ENCODE measurements around the gene ZNF276.

ZNF276 gene

GRCh38 chr16:89732142-89732917 lies 11.0 kb downstream of the ZNF276 start:
- no peaks in the 10 kb centered on the region; the same call in 1 of the 2 replicates for H3K36me3 ChIP-seq (ENCODE audit: insufficient read depth)
- H4K20me1 ChIP-seq (ENCODE audit: insufficient read depth) = no peaks in the 10 kb centered on the region
- H3K9ac ChIP-seq = no peak overlapping the region

GRCh38 chr16:89732918-89733242 lies 11.5 kb downstream of the ZNF276 start:
- Histone ChIP-seq H3K36me3 (ENCODE audit: insufficient read depth) (peaks cover under 1% of the 10 kb centered on the region; the same call in 1 of the 2 replicates), H3K9ac (no peak overlapping the region), H3K4me2 (no peak overlapping the region), H3K27ac (no peak overlapping the region), H3K27me3 (ENCODE audit: insufficient read depth, low read depth) (no peaks in the 10 kb centered on the region), H3K4me3 (IDR thresholded peaks at IDR 0.05; ENCODE audit: insufficient read depth, low read depth, low read length) (no peak overlapping the region), H3K79me2 (ENCODE audit: insufficient read depth, low read depth) (no peaks in the 10 kb centered on the region; the same call in 1 of the 2 replicates), H2AFZ (ENCODE audit: low read depth) (no peak overlapping the region), H3K4me1 (ENCODE audit: low read depth, poor library complexity, severe bottlenecking) (peaks cover 13% of the 10 kb centered on the region), H4K20me1 (ENCODE audit: insufficient read depth) (no peaks in the 10 kb centered on the region)
- TF ChIP-seq CTCF (conservative IDR thresholded peaks at IDR 0.05; ENCODE audit: low read depth, low read length) = no peak

More at GRCh38 chr16:89732142-89732917, 11.0 kb downstream of the ZNF276 start:
- no peak for TF ChIP-seq CTCF (conservative IDR thresholded peaks at IDR 0.05; ENCODE audit: low read depth, low read length)
- Histone ChIP-seq H3K4me2 (no peak overlapping the region), H3K27me3 (ENCODE audit: insufficient read depth, low read depth) (no peaks in the 10 kb centered on the region), H3K27ac (no peak overlapping the region; the same call in 1 of the 2 replicates), H3K4me1 (ENCODE audit: low read depth, poor library complexity, severe bottlenecking) (peaks cover 7% of the 10 kb centered on the region), H2AFZ (ENCODE audit: low read depth) (no peak overlapping the region), H3K4me3 (IDR thresholded peaks at IDR 0.05; ENCODE audit: insufficient read depth, low read depth, low read length) (no peak overlapping the region), H3K79me2 (ENCODE audit: insufficient read depth, low read depth) (no peaks in the 10 kb centered on the region; the same call in 1 of the 2 replicates)

- no peak overlapping the region for H2AFZ ChIP-seq (ENCODE audit: low read depth)
- TF ChIP-seq CTCF (conservative IDR thresholded peaks at IDR 0.05; ENCODE audit: low read depth, low read length) = no peak
- no peaks in the 10 kb centered on the region for H4K20me1 ChIP-seq (ENCODE audit: insufficient read depth)
- H3K79me2 ChIP-seq (ENCODE audit: insufficient read depth, low read depth) = peaks cover 3% of the 10 kb centered on the region; the same call in 1 of the 2 replicates
- H3K4me1 ChIP-seq (ENCODE audit: low read depth, poor library complexity, severe bottlenecking) = peaks cover 17% of the 10 kb centered on the region
- peaks cover 5% of the 10 kb centered on the region; the same call in 1 of the 2 replicates for H3K36me3 ChIP-seq (ENCODE audit: insufficient read depth)
- no peaks in the 10 kb centered on the region for H3K27me3 ChIP-seq (ENCODE audit: insufficient read depth, low read depth)
- no peak overlapping the region for H3K4me2 ChIP-seq
- H3K4me3 ChIP-seq (IDR thresholded peaks at IDR 0.05; ENCODE audit: insufficient read depth, low read depth, low read length) = no peak overlapping the region
- no peak overlapping the region for H3K27ac ChIP-seq
- H3K9ac ChIP-seq = no peak overlapping the region
Observed at GRCh38 chr16:89733322-89733721, 12.0 kb downstream of the ZNF276 start.

- Histone ChIP-seq H3K4me3 (IDR thresholded peaks at IDR 0.05; ENCODE audit: insufficient read depth, low read depth, low read length) (no peak overlapping the region), H3K4me1 (ENCODE audit: low read depth, poor library complexity, severe bottlenecking) (peaks cover 17% of the 10 kb centered on the region), H3K36me3 (ENCODE audit: insufficient read depth) (peaks cover 9% of the 10 kb centered on the region; the same call in 1 of the 2 replicates), H3K27ac (no peak overlapping the region), H3K79me2 (ENCODE audit: insufficient read depth, low read depth) (peaks cover 5% of the 10 kb centered on the region; the same call in 1 of the 2 replicates), H3K4me2 (no peak overlapping the region), H2AFZ (ENCODE audit: low read depth) (no peak overlapping the region), H3K9ac (no peak overlapping the region), H4K20me1 (ENCODE audit: insufficient read depth) (no peaks in the 10 kb centered on the region), H3K27me3 (ENCODE audit: insufficient read depth, low read depth) (no peaks in the 10 kb centered on the region)
- no peak for TF ChIP-seq CTCF (conservative IDR thresholded peaks at IDR 0.05; ENCODE audit: low read depth, low read length)
Observed at GRCh38 chr16:89733792-89734191, 12.5 kb downstream of the ZNF276 start.
